ENCODE results near the gene FHL1.
A peak's percentile ranks its signal among the peaks of the same experiment; 100 is the strongest.
"Not testable (repeated sequence)": the region's sequence is repeated elsewhere in the genome, so short reads cannot be mapped to it uniquely, and the experiment has no call there.

FHL1 gene

DNA sequence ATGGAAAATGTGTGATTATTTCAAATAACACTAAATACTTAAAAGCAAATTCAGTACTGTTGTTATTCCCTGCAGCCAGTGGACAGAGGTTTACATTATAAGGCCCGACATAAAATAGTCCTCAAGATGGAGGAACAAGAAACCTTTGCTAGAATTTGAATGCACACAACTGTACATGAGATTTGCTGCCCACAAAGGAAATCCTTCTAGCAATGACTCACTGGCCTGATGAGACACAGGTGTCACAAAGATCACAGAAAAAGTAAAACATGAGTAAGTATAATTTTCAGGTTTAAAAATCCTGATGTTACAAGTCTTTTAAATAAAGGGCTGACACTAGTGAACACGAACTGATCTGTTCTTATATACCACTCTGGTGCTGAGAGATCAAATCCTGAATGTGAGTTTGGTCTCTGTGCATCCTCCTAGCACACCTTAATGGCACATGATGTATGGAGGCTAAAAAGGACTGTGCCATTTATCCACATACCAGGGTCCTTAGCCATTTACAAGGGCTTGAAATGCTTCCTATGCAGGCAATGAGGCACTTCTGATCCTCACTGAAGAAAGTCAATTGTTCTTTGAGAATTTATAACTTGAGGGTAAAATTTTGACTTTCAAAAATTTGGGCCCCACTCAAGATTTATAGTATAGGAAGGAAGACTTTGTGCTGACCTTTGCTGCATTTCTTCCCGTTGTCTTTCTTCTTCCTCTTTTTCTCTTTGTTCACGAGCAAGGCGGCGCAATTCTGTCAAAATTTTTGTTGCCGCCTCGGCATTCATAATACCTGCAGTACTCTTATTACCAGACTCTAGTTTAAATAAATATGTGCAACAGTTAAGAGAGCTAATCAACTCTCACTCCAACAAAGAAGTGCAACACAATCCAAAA, 80.9 kb downstream of the FHL1 start:
- H3K27ac ChIP-seq, result no peak overlapping the region
- TF ChIP-seq ZFX (IDR thresholded peaks at IDR 0.05), result no peak
- TF ChIP-seq, protein P1, sequence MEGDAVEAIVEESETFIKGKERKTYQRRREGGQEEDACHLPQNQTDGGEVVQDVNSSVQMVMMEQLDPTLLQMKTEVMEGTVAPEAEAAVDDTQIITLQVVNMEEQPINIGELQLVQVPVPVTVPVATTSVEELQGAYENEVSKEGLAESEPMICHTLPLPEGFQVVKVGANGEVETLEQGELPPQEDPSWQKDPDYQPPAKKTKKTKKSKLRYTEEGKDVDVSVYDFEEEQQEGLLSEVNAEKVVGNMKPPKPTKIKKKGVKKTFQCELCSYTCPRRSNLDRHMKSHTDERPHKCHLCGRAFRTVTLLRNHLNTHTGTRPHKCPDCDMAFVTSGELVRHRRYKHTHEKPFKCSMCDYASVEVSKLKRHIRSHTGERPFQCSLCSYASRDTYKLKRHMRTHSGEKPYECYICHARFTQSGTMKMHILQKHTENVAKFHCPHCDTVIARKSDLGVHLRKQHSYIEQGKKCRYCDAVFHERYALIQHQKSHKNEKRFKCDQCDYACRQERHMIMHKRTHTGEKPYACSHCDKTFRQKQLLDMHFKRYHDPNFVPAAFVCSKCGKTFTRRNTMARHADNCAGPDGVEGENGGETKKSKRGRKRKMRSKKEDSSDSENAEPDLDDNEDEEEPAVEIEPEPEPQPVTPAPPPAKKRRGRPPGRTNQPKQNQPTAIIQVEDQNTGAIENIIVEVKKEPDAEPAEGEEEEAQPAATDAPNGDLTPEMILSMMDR (conservative IDR thresholded peaks at IDR 0.05), result no peak

DNA sequence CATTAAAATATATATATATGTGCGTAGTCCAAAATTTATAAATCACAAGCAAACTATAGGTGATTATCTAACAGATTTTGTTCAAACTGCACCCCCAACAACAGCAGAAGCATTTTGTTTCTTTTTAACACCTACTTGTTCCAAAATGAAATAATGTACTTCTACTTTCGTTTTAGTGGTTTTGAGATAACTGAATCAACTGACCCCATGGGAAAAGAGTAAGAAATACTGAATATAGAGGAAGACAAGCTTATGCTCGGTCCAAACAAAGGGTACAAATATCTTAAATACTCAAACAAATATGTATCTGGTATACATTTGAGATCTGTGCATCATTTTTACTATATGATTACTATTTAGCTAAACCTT, 81.5 kb downstream of the FHL1 start:
- H3K27ac ChIP-seq, result no peak overlapping the region

DNA sequence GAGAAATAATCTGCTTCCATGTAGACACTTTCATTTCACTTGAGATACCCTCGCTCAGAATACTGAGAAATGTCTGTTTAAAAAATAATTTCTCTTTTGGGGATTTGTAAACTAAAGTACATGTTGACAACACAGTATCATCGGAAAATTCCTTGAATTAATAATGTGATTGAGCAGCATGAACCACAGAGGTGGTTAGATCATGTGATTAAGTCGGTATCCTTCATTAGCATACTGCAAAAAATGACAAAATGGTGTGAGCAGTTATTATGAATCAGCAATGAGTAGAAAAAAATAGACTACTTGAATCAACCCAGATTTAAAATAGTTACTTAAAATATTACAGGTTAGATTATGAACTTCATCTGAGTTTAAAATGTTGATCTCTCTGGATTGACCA, 89.7 kb downstream of the FHL1 start:
- TF ChIP-seq, protein P1 (conservative IDR thresholded peaks at IDR 0.05), result no peak
- no peak for TF ChIP-seq ZFX (IDR thresholded peaks at IDR 0.05)
- H3K27ac ChIP-seq, result no peak overlapping the region

More for the DNA sequence above, 81.5 kb downstream of the FHL1 start:
- TF ChIP-seq, protein P1 (conservative IDR thresholded peaks at IDR 0.05), result no peak
- TF ChIP-seq ZFX (IDR thresholded peaks at IDR 0.05), result no peak

DNA sequence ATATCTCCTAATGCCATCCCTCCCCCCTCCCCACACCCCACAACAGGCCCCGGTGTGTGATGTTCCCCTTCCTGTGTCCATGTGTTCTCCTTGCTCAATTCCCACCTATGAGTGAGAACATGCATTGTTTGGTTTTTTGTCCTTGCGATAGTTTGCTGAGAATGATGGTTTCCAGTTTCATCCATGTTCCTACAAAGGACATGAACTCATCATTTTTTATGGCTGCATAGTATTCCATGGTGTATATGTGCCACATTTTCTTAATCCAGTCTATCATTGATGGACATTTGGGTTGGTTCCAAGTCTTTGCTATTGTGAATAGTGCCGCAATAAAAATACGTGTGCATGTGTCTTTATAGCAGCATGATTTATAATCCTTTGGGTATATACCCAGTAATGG, 90.5 kb downstream of the FHL1 start:
- not testable (repeated sequence) for H3K27ac ChIP-seq

DNA sequence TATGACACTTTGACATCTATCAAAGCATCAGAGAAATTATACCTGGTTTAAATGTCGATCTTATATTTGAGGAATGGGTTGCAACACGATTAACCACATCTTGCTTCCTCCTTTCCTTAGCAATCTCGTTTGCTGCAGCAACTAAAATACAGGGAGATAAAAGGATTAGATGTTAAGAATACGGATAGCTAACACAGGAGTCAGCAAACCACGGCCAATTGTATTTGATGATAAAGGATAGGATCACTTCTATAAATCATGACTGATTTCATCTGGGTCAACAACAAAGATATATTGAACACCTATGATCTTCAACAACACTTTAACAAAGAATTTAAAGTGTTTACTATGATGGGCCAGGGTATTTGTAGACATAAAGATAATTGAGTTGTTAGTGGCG, 98.9 kb downstream of the FHL1 start:
- no peak overlapping the region for H3K27ac ChIP-seq
- TF ChIP-seq ZFX (IDR thresholded peaks at IDR 0.05), result no peak
- TF ChIP-seq, protein P1 (conservative IDR thresholded peaks at IDR 0.05), result no peak

DNA sequence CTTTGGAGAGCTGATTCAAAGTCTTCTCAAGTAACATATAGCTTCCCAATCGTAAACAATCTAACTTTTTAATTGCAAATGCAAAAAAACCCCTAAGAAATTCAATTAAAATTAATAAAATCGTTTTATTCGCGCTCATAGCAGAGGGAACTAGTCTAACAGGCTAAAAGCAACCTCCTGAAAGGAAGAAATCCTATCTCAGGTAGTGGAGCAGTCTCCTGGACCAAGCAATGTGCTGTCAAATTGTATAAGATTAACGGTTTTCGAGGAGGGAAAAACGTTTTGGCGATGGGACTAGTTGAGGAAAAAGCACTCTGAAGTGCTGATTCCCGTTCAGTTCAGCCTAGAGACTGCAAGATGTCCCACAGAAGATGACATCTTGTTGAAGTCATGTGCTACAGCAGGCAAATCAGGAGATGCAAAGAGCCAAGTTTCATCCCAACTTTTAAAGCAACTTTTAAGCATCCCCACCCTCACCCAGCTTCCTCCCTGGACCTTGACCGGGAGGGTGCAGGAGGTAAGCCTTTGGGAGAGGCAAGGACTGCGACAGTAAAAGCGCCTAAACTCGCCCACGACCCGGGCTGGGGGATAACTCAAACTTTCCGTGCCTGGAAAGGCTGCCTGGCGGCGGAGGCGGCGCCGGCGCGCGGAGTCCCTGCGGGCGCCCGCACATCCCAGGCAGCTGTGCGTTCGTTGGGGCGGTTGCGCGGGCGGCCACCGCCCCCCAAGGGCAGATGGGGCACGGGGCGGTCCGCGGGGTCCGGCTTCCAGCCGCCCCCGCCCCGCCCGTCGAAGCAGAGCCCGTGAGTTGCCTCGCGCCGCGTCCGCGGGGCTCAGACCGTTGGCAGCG, 103.1 kb downstream of the FHL1 start:
- peak overlapping the region; percentile 59 for H3K27ac ChIP-seq
- TF ChIP-seq, protein P1 (conservative IDR thresholded peaks at IDR 0.05), result no peak
- TF ChIP-seq ZFX (IDR thresholded peaks at IDR 0.05), result no peak

- peak within 1 kb of the TSS; percentile 59 for H3K27ac ChIP-seq
Measured at GRCh38 chrX:136251041-136251991, 104.0 kb downstream of the FHL1 start, which contains the start of gene MAP7D3. MAP7D3 (minus strand) TSS chrX:136251400; CDS start chrX:136251358, 42 bp downstream.

More at GRCh38 chrX:136251041-136251991, 104.0 kb downstream of the FHL1 start, which contains the start of gene MAP7D3:
- TF ChIP-seq, protein P1 (conservative IDR thresholded peaks at IDR 0.05), result no peak
- TF ChIP-seq ZFX (IDR thresholded peaks at IDR 0.05), result no peak
